ENCODE results near the gene TMSB4Y.

The TMSB4Y gene

DNA sequence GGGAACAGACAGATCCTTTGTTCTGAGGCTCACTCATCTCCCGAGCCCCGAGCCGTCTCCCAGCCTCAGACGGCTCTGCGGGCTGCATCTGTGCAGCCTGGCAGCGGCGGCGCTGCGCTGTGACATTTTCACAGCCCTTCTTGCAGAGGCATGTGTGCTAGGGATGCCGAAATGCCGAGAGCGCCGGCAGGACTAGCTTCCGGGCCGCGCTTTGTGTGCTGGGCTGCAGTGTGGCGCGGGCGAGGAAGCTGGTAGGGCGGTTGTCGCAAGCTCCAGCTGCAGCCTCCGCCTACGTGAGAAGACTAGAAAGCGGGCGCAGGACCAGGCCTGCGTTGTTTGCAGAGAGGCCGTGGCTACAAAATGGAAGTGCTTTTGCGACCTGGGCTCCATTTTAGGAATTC lies at the start of gene TMSB4Y:
TMSB4Y (plus strand) TSS at position 332 of the 401 bp plus-strand sequence.
- peak; percentile 18 for DNase-seq (ENCODE audit: low read depth)

- DNase-seq (ENCODE audit: low read depth): no peak
Observed at GRCh38 chrY:13664162-13664561, 39.5 kb upstream of the TMSB4Y start.

DNA sequence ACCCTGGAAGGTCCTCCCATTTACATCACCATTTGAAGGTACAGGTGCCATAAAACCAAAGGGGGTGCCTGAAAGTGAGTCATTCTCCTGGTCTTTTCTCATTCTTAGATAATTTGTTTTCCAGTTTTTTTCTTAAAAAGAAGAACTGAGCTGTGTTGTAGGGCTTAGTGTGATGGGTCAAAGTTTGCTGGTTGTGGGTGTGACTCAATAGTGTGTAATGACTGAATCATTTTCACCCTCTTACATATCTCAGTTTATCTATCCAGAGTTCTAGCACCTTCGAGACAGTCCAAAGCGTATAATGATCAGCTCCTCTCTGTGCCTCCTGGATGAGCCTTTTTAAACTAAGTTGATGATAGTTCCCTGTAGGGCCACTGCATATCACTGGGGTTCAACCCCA lies 32.6 kb upstream of the TMSB4Y start:
- DNase-seq (ENCODE audit: low read depth): no peak

DNA sequence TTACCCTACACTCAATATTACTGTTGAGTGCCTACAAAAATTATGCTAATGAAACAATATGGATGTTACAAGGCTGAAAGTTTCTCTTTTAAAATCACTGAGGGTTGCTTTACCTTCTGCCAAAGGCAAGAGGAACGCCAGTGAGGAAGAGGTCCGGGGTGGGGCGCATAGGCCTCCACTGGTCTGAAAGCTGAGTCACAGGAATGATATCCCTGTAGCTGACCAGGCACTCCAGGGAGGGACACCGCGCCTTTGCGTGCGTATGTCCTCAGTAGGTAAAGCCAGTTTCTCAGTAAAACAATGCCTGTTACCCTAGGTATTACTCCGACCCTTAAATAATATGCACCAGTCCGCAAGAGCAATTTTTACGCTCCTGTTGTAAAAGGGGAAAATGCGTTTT lies 1.4 kb upstream of the TMSB4Y start:
- DNase-seq (ENCODE audit: low read depth): no peak

GRCh38 chrY:13704121-13704930 lies 627 bp downstream of the TMSB4Y start:
- no peak for DNase-seq (ENCODE audit: low read depth)

DNA sequence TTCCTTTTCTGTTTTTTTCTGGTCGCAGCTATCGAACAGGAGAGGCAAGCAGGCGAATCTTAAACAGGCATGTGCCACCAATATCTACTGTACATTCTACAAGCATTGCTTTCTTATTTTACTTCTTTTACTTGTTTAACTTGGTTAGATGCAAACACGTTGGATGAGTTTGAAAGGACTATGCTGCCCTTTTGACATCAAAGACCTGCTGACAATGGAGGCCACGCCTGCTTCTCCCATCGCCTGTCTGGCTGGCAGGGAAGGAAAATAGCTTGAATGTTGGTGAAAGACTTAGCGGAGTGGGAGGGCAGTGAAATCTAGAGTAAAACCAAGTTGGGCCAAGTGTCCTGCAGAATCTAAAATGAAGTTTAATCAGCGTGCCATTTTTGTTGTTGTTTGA lies 1.5 kb downstream of the TMSB4Y start:
- no peak for DNase-seq (ENCODE audit: low read depth)

DNA sequence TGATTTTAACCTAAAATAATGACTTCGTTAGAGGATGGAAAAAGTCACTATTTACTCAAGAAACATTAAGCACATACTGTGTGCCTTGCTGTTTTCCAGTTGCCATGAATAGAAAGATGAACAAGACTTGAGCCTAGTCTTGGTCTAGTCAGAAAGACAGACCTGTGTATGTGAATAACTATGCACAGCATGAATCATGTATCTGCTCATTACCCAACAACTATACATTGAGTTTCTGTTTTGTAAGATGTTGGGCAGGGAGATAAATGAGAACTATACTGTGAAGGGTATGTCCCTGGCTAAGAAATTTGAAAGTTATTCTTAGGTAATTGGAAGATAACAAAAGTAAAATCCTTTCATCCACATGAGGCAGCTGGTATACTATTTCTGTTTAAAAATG lies 4.3 kb downstream of the TMSB4Y start:
- DNase-seq (ENCODE audit: low read depth): no peak

- DNase-seq (ENCODE audit: low read depth): no peak
Observed at GRCh38 chrY:13718996-13719395, 15.3 kb downstream of the TMSB4Y start.

DNA sequence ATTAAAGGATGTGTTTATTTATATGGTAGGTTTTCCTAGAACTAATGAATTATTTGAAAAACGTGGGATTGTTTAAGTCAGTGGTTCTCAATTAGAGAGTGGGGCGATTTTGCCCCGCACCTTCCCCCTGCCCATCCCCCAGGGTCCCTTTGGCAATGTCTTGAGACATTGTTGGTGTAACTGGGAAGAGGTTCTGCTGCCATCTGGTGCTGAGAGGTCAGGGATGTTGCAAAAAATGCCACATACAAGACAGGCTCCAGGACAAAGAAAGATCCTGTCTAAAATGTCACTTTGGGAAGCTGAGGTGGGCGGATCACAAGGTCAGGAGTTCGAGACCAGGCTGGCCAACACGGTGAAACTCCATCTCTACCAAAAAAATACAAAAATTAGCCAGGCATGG lies 25.8 kb downstream of the TMSB4Y start:
- no peak for DNase-seq (ENCODE audit: low read depth)

DNA sequence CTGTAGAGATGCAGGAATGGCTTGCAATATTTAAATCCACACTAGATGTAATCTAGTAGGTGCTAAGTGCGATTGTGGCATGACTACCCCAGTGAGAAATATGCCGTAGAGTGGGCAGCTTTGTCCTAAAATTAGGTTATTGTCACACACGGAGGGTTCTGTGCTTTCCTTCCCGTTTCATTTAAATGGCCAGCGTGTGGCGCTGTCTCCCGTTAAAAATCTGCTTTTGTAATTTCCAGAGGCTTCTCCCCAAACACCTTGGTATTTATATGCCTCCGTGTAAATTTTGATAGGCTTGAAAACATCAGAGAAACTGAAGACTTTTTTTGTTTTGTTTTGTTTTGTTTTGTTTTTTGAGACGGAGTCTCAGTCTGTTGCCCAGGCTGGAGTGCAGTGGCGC lies 34.9 kb downstream of the TMSB4Y start:
- DNase-seq (ENCODE audit: low read depth): no peak

GRCh38 chrY:13751289-13752071 lies 47.8 kb downstream of the TMSB4Y start:
- DNase-seq (ENCODE audit: low read depth): no peak

- no peak for DNase-seq (ENCODE audit: low read depth)
Observed at GRCh38 chrY:13754661-13755060, 51.0 kb downstream of the TMSB4Y start.

Data from stromal cell of bone marrow (primary cell).